Measurements from ENCODE around the gene RPP40. TPM values are rescaled to one million over a fixed set of nuclear protein-coding genes. Genes with fewer than 3 reads are reported as not detected.

The RPP40 gene
- total and polyA plus RNA-seq, 4 donors: 4.4 to 8.5 (median 7.0) TPM

- Histone ChIP-seq H3K9me3 (ENCODE audit: control insufficient read depth in 4 of 4, insufficient read depth in 3 of 4, low read length in 3 of 4) (no peaks in the 10 kb centered on the region), H3K27me3 (ENCODE audit: control insufficient read depth in 3 of 3, insufficient read depth in 3 of 3, low read length in 2 of 3) (no peaks in the 10 kb centered on the region), H3K9ac (ENCODE audit: insufficient read depth in 1 of 2, low read length in 2 of 2) (peak overlapping the region; percentile 8 to 67), H3K27ac (ENCODE audit: low read depth in 1 of 2, low read length in 1 of 2) (peak overlapping the region in 1 of 2 donors; percentile 79), H3K36me3 (ENCODE audit: control insufficient read depth in 4 of 4, insufficient read depth in 4 of 4, low read length in 4 of 4) (no peaks in the 10 kb centered on the region), H3K4me1 (ENCODE audit: control insufficient read depth in 5 of 5, insufficient read depth in 5 of 5, low read length in 5 of 5) (peaks cover 0 to 10% (median 0%) of the 10 kb centered on the region in 5 donors), H3K4me3 (peak overlapping the region; percentile 2)
- DNase-seq (peak; percentile 80 to 87 (median 87)), ATAC-seq (ENCODE audit: insufficient read depth, low FRiP score) (peak; percentile 56)
- 3% methylated on average over 35 of the region's 35 CpGs for WGBS, 2 donors
- TF ChIP-seq CTCF (IDR thresholded peaks at IDR 0.05; ENCODE audit: control extremely low read depth, extremely low read depth): no peak
Observed at GRCh38 chr6:5025911-5026819, 22.3 kb upstream of the RPP40 start.

GRCh38 chr6:5023923-5024322 is 20.1 kb upstream of the RPP40 start:
- 96 to 98% methylated on average over 8 of the region's 8 CpGs for WGBS, 2 donors
- Histone ChIP-seq H3K27me3 (ENCODE audit: control insufficient read depth in 3 of 3, insufficient read depth in 3 of 3, low read length in 2 of 3) (no peaks in the 10 kb centered on the region), H3K4me1 (ENCODE audit: control insufficient read depth in 5 of 5, insufficient read depth in 5 of 5, low read length in 5 of 5) (peaks cover 0 to 10% (median 0%) of the 10 kb centered on the region in 5 donors), H3K9ac (ENCODE audit: insufficient read depth in 1 of 2, low read length in 2 of 2) (no peak overlapping the region), H3K27ac (ENCODE audit: low read depth in 1 of 2, low read length in 1 of 2) (no peak overlapping the region), H3K36me3 (ENCODE audit: control insufficient read depth in 4 of 4, insufficient read depth in 4 of 4, low read length in 4 of 4) (no peaks in the 10 kb centered on the region), H3K9me3 (ENCODE audit: control insufficient read depth in 4 of 4, insufficient read depth in 3 of 4, low read length in 3 of 4) (no peaks in the 10 kb centered on the region), H3K4me3 (no peak overlapping the region)
- no peak for TF ChIP-seq CTCF (IDR thresholded peaks at IDR 0.05; ENCODE audit: control extremely low read depth, extremely low read depth)
- DNase-seq (no peak), ATAC-seq (ENCODE audit: insufficient read depth, low FRiP score) (no peak)

GRCh38 chr6:5020142-5020541 is 16.3 kb upstream of the RPP40 start:
- Histone ChIP-seq H3K9ac (ENCODE audit: insufficient read depth in 1 of 2, low read length in 2 of 2) (no peak overlapping the region), H3K4me3 (no peak overlapping the region), H3K36me3 (ENCODE audit: control insufficient read depth in 4 of 4, insufficient read depth in 4 of 4, low read length in 4 of 4) (no peaks in the 10 kb centered on the region), H3K27me3 (ENCODE audit: control insufficient read depth in 3 of 3, insufficient read depth in 3 of 3, low read length in 2 of 3) (no peaks in the 10 kb centered on the region), H3K4me1 (ENCODE audit: control insufficient read depth in 5 of 5, insufficient read depth in 5 of 5, low read length in 5 of 5) (no peaks in the 10 kb centered on the region), H3K27ac (ENCODE audit: low read depth in 1 of 2, low read length in 1 of 2) (no peak overlapping the region), H3K9me3 (ENCODE audit: control insufficient read depth in 4 of 4, insufficient read depth in 3 of 4, low read length in 3 of 4) (no peaks in the 10 kb centered on the region)
- no peak for DNase-seq
- 81 to 83% methylated on average over 8 of the region's 8 CpGs for WGBS, 2 donors
- TF ChIP-seq CTCF (IDR thresholded peaks at IDR 0.05; ENCODE audit: control extremely low read depth, extremely low read depth): no peak
- ATAC-seq (ENCODE audit: insufficient read depth, low FRiP score): no peak

All from lung (tissue), 12 donors.